Peyer's patch (tissue), 4 donors: ENCODE results near the gene MUC6.

Experiments used
- CTCF ChIP-seq, 6 experiments: fragments of 450-650 bp in 4 of 6; fragments of 200-600 bp in 2 of 6; sonication (generic) in 1 of 6; IDR thresholded peaks; one replicate each; pipeline ENCODE4 v1.5.1; 2017 to 2019; ENCODE audit warnings: antibody characterized with exemption in 6 of 6, mild to moderate bottlenecking in 3 of 6, moderate library complexity in 1 of 6
- POLR2A ChIP-seq, 2 donors: fragments of 450-650 bp; IDR thresholded peaks; one replicate each; pipeline ENCODE4 v1.5.1; 2017; ENCODE audit warnings: antibody characterized with exemption in 2 of 2, mild to moderate bottlenecking in 2 of 2, moderate library complexity in 2 of 2

GRCh38 chr11:1002406-1002984, 34.0 kb downstream of the MUC6 start:
- no peak for TF ChIP-seq POLR2A (IDR thresholded peaks at IDR 0.05)
- TF ChIP-seq CTCF (IDR thresholded peaks at IDR 0.05): no peak
